DOHH2 (cell line): ENCODE data around the gene LSMEM2.

Source experiments
- H3F3A ChIP-seq: fragments of 200-600 bp; sonication (generic), shearing (Covaris generic); 2 replicates; pipeline ENCODE4 v1.6.0; 2016; ENCODE audit warnings: antibody characterized with exemption, mild to moderate bottlenecking; ENCODE audit not compliant: control insufficient read depth, insufficient read depth
- H3K27ac ChIP-seq: fragments of 200-600 bp; sonication (generic); 2 replicates; pipeline ENCODE4 v1.5.1; 2014; ENCODE audit warnings: low read depth, mild to moderate bottlenecking, low read length, moderate library complexity
- H3K27me3 ChIP-seq: fragments of 200-600 bp; sonication (generic); 2 replicates; pipeline ENCODE4 v1.6.1; 2014; ENCODE audit warnings: mild to moderate bottlenecking, low read length, mixed read lengths; ENCODE audit not compliant: control insufficient read depth
- H3K36me3 ChIP-seq: fragments of 200-600 bp; sonication (generic); 2 replicates; pipeline ENCODE4 v1.6.1; 2014; ENCODE audit warnings: mild to moderate bottlenecking, low read length, moderate library complexity, mixed read lengths; ENCODE audit not compliant: control insufficient read depth
- H3K4me1 ChIP-seq: fragments of 200-600 bp; sonication (generic); 2 replicates; pipeline ENCODE4 v1.6.1; 2014; ENCODE audit warnings: mild to moderate bottlenecking, low read length, mixed read lengths; ENCODE audit not compliant: control insufficient read depth
- H3K4me2 ChIP-seq: fragments of 200-600 bp; sonication (generic); 2 replicates; pipeline ENCODE4 v1.6.0; 2014; ENCODE audit warnings: mild to moderate bottlenecking, low read length, moderate library complexity
- H3K4me3 ChIP-seq: fragments of 200-600 bp; sonication (generic); 2 replicates; pipeline ENCODE4 v1.5.1; 2014; ENCODE audit warnings: mild to moderate bottlenecking, low read length, mixed read lengths
- H3K79me2 ChIP-seq: fragments of 200-600 bp; sonication (generic); 2 replicates; pipeline ENCODE4 v1.6.1; 2014; ENCODE audit warnings: mild to moderate bottlenecking, low read length, mixed read lengths; ENCODE audit not compliant: control insufficient read depth
- H3K9me2 ChIP-seq: fragments of 200-600 bp; sonication (generic); replicated peaks from 2 replicates; pipeline ENCODE4 v1.6.1; 2014; ENCODE audit warnings: mild to moderate bottlenecking, low read length, mixed read lengths; ENCODE audit not compliant: control insufficient read depth
- H3K9me3 ChIP-seq: fragments of 200-600 bp; sonication (generic); 2 replicates; pipeline ENCODE4 v1.6.1; 2014; ENCODE audit warnings: antibody characterized with exemption, low read length, mixed read lengths; ENCODE audit not compliant: control insufficient read depth, insufficient read depth
- H4K20me1 ChIP-seq: fragments of 200-600 bp; sonication (generic); 2 replicates; pipeline ENCODE4 v1.6.0; 2014; ENCODE audit warnings: low read depth, mild to moderate bottlenecking, antibody characterized with exemption, low read length, moderate library complexity; ENCODE audit not compliant: control insufficient read depth, insufficient read depth
- CTCF ChIP-seq: fragments of 200-600 bp; sonication (generic); IDR thresholded peaks from one replicate; pipeline ENCODE4 v1.5.1; 2014; ENCODE audit warnings: antibody characterized with exemption, mild to moderate bottlenecking, low read depth, low read length; ENCODE audit not compliant: poor library complexity, severe bottlenecking
- EZH2phosphoT487 ChIP-seq: fragments of 200-600 bp; sonication (generic); IDR thresholded peaks from 2 replicates; pipeline ENCODE4 v1.6.1; 2017; ENCODE audit warnings: borderline replicate concordance, mild to moderate bottlenecking, antibody characterized with exemption, low read length, moderate library complexity, mixed read lengths

LSMEM2 gene

GRCh38 chr3:50322115-50322385 lies 43.2 kb downstream of the LSMEM2 start:
- Histone ChIP-seq H3K4me2 (peak overlapping the region; percentile 56), H3K4me1 (peaks cover 29% of the 10 kb centered on the region), H3K27me3 (no peaks in the 10 kb centered on the region), H3K27ac (no peak overlapping the region), H3K9me2 (no peaks in the 10 kb centered on the region), H3F3A (no peaks in the 10 kb centered on the region; the same call in 1 of the 2 replicates), H3K9me3 (no peaks in the 10 kb centered on the region), H4K20me1 (no peaks in the 10 kb centered on the region), H3K36me3 (peaks cover 38% of the 10 kb centered on the region), H3K4me3 (peak overlapping the region; percentile 97), H3K79me2 (peaks cover 14% of the 10 kb centered on the region)
- TF ChIP-seq EZH2phosphoT487 (no peak), CTCF (no peak)

GRCh38 chr3:50322386-50323091 lies 43.7 kb downstream of the LSMEM2 start, which contains the start of gene HYAL2:
Gene HYAL2, minus strand, starts transcription at chr3:50322745. Its CDS starts 2,256 bp downstream, at chr3:50320489.
- no peaks in the 10 kb centered on the region for H3K9me3 ChIP-seq
- no peaks in the 10 kb centered on the region for H3K9me2 ChIP-seq
- peak within 1 kb of the TSS; percentile 56 for H3K4me2 ChIP-seq
- H3K4me1 ChIP-seq: peaks cover 29% of the 10 kb centered on the region
- peaks cover 38% of the 10 kb centered on the region for H3K36me3 ChIP-seq
- no peaks in the 10 kb centered on the region for H3K27me3 ChIP-seq
- H3F3A ChIP-seq: no peaks in the 10 kb centered on the region; the same call in 1 of the 2 replicates
- no peaks in the 10 kb centered on the region for H4K20me1 ChIP-seq
- TF ChIP-seq CTCF (no peak), EZH2phosphoT487 (no peak)
- H3K4me3 ChIP-seq: peak within 1 kb of the TSS; percentile 97
- peaks cover 19% of the 10 kb centered on the region for H3K79me2 ChIP-seq
- peak within 1 kb of the TSS; percentile 73 for H3K27ac ChIP-seq

GRCh38 chr3:50323092-50323600 lies 44.3 kb downstream of the LSMEM2 start:
- no peaks in the 10 kb centered on the region for H3K9me2 ChIP-seq
- H3K79me2 ChIP-seq: peaks cover 24% of the 10 kb centered on the region
- H3K27me3 ChIP-seq: no peaks in the 10 kb centered on the region
- H3K4me3 ChIP-seq: no peak overlapping the region
- no peaks in the 10 kb centered on the region; the same call in 1 of the 2 replicates for H3F3A ChIP-seq
- TF ChIP-seq CTCF (no peak), EZH2phosphoT487 (no peak)
- no peaks in the 10 kb centered on the region for H4K20me1 ChIP-seq
- no peaks in the 10 kb centered on the region for H3K9me3 ChIP-seq
- no peak overlapping the region for H3K4me2 ChIP-seq
- H3K36me3 ChIP-seq: peaks cover 35% of the 10 kb centered on the region
- no peak overlapping the region for H3K27ac ChIP-seq
- H3K4me1 ChIP-seq: peaks cover 29% of the 10 kb centered on the region
